ENCODE results near the gene RRAS2. TPM values are rescaled to one million over a fixed set of nuclear protein-coding genes. Genes with fewer than 3 reads are reported as not detected.

Gene RRAS2
- total and polyA plus RNA-seq, 4 donors: 21.2 to 73.5 (median 35.0) TPM

GRCh38 chr11:14245444-14245843 is 113.5 kb downstream of the RRAS2 start:
- Histone ChIP-seq H3K9me3 (ENCODE audit: control insufficient read depth in 4 of 4, insufficient read depth in 3 of 4, low read length in 3 of 4) (no peaks in the 10 kb centered on the region), H3K27me3 (ENCODE audit: control insufficient read depth in 3 of 3, insufficient read depth in 3 of 3, low read length in 2 of 3) (no peaks in the 10 kb centered on the region), H3K9ac (ENCODE audit: insufficient read depth in 1 of 2, low read length in 2 of 2) (no peak overlapping the region), H3K27ac (ENCODE audit: low read depth in 1 of 2, low read length in 1 of 2) (peak overlapping the region in 1 of 2 donors; percentile 20), H3K36me3 (ENCODE audit: control insufficient read depth in 4 of 4, insufficient read depth in 4 of 4, low read length in 4 of 4) (peaks cover 0 to 16% (median 3%) of the 10 kb centered on the region in 4 donors), H3K4me3 (no peak overlapping the region), H3K4me1 (ENCODE audit: control insufficient read depth in 5 of 5, insufficient read depth in 5 of 5, low read length in 5 of 5) (peaks cover 0 to 22% (median 2%) of the 10 kb centered on the region in 5 donors)
- 72 to 74% methylated on average over 2 of the region's 2 CpGs for WGBS, 2 donors
- TF ChIP-seq CTCF (IDR thresholded peaks at IDR 0.05; ENCODE audit: control extremely low read depth, extremely low read depth): no peak
- no peak for ATAC-seq (ENCODE audit: insufficient read depth, low FRiP score)
- no peak for DNase-seq

- TF ChIP-seq CTCF (IDR thresholded peaks at IDR 0.05; ENCODE audit: control extremely low read depth, extremely low read depth): no peak
- Histone ChIP-seq H3K27ac (ENCODE audit: low read depth in 1 of 2, low read length in 1 of 2) (no peak overlapping the region), H3K4me1 (ENCODE audit: control insufficient read depth in 5 of 5, insufficient read depth in 5 of 5, low read length in 5 of 5) (peaks cover 0 to 22% (median 2%) of the 10 kb centered on the region in 5 donors), H3K36me3 (ENCODE audit: control insufficient read depth in 4 of 4, insufficient read depth in 4 of 4, low read length in 4 of 4) (peaks cover 0 to 16% (median 3%) of the 10 kb centered on the region in 4 donors), H3K9ac (ENCODE audit: insufficient read depth in 1 of 2, low read length in 2 of 2) (no peak overlapping the region), H3K4me3 (no peak overlapping the region), H3K27me3 (ENCODE audit: control insufficient read depth in 3 of 3, insufficient read depth in 3 of 3, low read length in 2 of 3) (no peaks in the 10 kb centered on the region), H3K9me3 (ENCODE audit: control insufficient read depth in 4 of 4, insufficient read depth in 3 of 4, low read length in 3 of 4) (no peaks in the 10 kb centered on the region)
- no peak for DNase-seq
- 82 to 84% methylated on average over 8 of the region's 8 CpGs for WGBS, 2 donors
- no peak for ATAC-seq (ENCODE audit: insufficient read depth, low FRiP score)
These were observed 114.1 kb downstream of the RRAS2 start for GRCh38 chr11:14244926-14245325.

GRCh38 chr11:14242733-14243132 is 116.2 kb downstream of the RRAS2 start:
- TF ChIP-seq CTCF (IDR thresholded peaks at IDR 0.05; ENCODE audit: control extremely low read depth, extremely low read depth): no peak
- no peak for DNase-seq
- H3K27me3 ChIP-seq (ENCODE audit: control insufficient read depth in 3 of 3, insufficient read depth in 3 of 3, low read length in 2 of 3): no peaks in the 10 kb centered on the region
- ATAC-seq (ENCODE audit: insufficient read depth, low FRiP score): no peak
- H3K36me3 ChIP-seq (ENCODE audit: control insufficient read depth in 4 of 4, insufficient read depth in 4 of 4, low read length in 4 of 4): peaks cover 0 to 16% (median 3%) of the 10 kb centered on the region in 4 donors
- no peak overlapping the region for H3K9ac ChIP-seq (ENCODE audit: insufficient read depth in 1 of 2, low read length in 2 of 2)
- no peak overlapping the region for H3K4me3 ChIP-seq
- peaks cover 0 to 8% (median 2%) of the 10 kb centered on the region in 5 donors for H3K4me1 ChIP-seq (ENCODE audit: control insufficient read depth in 5 of 5, insufficient read depth in 5 of 5, low read length in 5 of 5)
- WGBS, 2 donors: 95 to 96% methylated on average over 4 of the region's 4 CpGs
- no peak overlapping the region for H3K27ac ChIP-seq (ENCODE audit: low read depth in 1 of 2, low read length in 1 of 2)
- H3K9me3 ChIP-seq (ENCODE audit: control insufficient read depth in 4 of 4, insufficient read depth in 3 of 4, low read length in 3 of 4): no peaks in the 10 kb centered on the region

GRCh38 chr11:14242187-14242586 is 116.8 kb downstream of the RRAS2 start:
- Histone ChIP-seq H3K36me3 (ENCODE audit: control insufficient read depth in 4 of 4, insufficient read depth in 4 of 4, low read length in 4 of 4) (peaks cover 0 to 16% (median 3%) of the 10 kb centered on the region in 4 donors), H3K27me3 (ENCODE audit: control insufficient read depth in 3 of 3, insufficient read depth in 3 of 3, low read length in 2 of 3) (no peaks in the 10 kb centered on the region), H3K4me1 (ENCODE audit: control insufficient read depth in 5 of 5, insufficient read depth in 5 of 5, low read length in 5 of 5) (peaks cover 0 to 8% (median 2%) of the 10 kb centered on the region in 5 donors), H3K9ac (ENCODE audit: insufficient read depth in 1 of 2, low read length in 2 of 2) (no peak overlapping the region), H3K9me3 (ENCODE audit: control insufficient read depth in 4 of 4, insufficient read depth in 3 of 4, low read length in 3 of 4) (no peaks in the 10 kb centered on the region), H3K4me3 (no peak overlapping the region), H3K27ac (ENCODE audit: low read depth in 1 of 2, low read length in 1 of 2) (no peak overlapping the region)
- no peak for TF ChIP-seq CTCF (IDR thresholded peaks at IDR 0.05; ENCODE audit: control extremely low read depth, extremely low read depth)
- WGBS, 2 donors: 58 to 69% methylated on average over 4 of the region's 4 CpGs
- ATAC-seq (ENCODE audit: insufficient read depth, low FRiP score) (no peak), DNase-seq (peak in 1 of 3 donors; percentile 33)
